ENCODE measurements around the gene MROH2B.

DNA sequence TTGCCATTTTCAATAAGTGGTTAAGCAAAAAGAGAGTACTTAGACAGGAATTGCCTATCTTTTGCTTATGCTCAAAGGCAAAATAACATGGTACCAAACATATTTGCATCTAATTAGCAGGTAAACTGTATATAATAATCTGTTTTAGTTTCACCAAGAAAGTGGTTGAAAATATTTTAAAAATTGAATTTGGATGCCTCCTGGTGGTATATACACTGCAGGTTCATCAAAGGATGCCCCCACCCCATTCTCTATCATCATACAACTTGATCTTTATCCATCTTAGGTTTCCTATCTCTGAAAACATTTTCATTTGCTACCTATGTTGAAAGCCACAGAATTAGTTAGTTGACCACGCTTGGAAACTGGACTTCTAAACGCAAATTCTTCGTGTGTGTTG is 47.0 kb upstream of the MROH2B start:
- TF ChIP-seq, protein P1, sequence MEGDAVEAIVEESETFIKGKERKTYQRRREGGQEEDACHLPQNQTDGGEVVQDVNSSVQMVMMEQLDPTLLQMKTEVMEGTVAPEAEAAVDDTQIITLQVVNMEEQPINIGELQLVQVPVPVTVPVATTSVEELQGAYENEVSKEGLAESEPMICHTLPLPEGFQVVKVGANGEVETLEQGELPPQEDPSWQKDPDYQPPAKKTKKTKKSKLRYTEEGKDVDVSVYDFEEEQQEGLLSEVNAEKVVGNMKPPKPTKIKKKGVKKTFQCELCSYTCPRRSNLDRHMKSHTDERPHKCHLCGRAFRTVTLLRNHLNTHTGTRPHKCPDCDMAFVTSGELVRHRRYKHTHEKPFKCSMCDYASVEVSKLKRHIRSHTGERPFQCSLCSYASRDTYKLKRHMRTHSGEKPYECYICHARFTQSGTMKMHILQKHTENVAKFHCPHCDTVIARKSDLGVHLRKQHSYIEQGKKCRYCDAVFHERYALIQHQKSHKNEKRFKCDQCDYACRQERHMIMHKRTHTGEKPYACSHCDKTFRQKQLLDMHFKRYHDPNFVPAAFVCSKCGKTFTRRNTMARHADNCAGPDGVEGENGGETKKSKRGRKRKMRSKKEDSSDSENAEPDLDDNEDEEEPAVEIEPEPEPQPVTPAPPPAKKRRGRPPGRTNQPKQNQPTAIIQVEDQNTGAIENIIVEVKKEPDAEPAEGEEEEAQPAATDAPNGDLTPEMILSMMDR (IDR thresholded peaks at IDR 0.05) = no peak
- TF ChIP-seq POLR2AphosphoS5 (IDR thresholded peaks at IDR 0.05) (no peak), POLR2A (IDR thresholded peaks at IDR 0.05) (no peak)

Measured in sigmoid colon (tissue), 4 donors.